Ecto neural progenitor cell (in vitro differentiated cells): ENCODE results near the gene ZNF554.

ENCODE experiments used
- DNase-seq: peaks from one replicate; pipeline ENCODE4 v3.0.0-alpha.2; 2018; ENCODE audit warnings: low spot score

ZNF554 gene

DNA sequence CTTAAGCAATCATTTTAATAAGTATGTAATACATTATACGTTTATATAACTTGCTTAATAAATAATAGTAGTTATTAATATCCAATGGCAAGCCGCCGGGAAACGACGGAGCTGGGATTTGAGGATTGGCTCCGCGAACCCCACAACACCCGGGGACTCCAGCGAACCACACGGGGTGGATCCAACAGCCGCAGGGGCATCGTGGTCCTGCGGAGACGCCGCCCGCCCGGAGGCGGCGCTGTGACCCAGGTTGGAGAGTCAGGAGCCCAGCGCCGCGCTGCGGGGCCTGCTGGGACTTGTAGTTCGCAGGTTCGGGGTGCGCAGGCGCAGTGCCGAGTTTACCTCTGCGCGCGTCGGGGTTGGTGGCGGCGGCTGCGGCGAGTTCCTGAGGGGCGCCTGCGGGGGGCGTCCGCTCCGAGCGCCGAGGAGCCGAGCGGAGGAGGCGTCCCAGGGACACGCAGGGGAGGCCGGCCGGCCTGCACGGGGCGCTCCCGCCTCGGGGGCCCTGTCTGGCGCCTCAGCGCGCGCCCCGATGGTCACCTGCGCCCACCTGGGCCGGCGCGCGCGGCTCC lies at the start of gene ZNF554:
TSS of gene ZNF554 (plus strand) at position 329 of the 572 bp plus-strand sequence. CDS start at position 533, 204 bp downstream.
- DNase-seq, result peak; percentile 99

DNA sequence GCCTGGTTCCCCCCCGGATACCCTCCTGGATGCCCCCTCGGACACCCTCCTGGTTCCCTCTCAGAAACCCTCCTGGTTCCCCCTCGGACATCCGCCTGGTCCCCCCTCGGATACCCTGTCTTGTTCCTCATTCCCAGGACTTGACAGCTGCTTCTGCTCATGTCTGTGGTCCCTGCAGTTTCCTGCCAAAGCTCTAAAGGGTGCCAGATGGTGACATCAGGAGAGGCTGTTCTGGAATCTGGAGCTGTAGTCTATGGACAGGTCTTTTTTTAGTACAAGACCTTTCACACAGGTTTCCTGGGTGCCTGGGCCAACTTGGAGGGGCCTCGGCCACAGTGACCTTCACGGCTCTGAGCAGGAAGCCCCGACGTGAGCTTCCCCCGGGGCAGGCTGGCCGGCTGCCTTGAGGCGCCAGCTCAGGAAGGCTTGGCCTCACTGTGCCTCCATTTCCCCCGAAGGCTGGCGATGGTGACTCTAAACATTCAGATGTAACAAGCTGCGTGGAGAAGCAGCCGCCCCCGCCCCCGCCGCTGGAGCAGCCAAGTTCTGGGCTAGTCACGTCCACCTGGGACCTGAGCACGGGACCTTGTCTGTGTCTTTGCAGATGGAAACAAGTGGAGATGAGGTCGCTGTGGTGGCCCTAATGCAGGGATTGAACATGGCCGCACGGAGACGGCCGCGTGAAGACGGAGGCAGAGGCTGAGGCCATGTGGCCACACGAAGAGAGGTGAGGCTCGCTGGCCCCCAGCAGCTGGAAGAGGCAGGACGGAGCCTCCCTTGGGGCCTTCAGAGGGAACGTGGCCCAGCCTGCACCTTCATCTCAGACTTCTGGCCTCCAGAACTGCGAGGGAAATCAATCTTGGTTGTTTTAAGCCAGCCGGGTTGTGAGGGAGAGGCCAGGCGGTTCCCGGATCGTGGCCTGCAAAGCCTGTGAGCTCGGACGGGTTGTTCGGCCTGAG lies 49.3 kb upstream of the ZNF554 start:
- no peak for DNase-seq

DNA sequence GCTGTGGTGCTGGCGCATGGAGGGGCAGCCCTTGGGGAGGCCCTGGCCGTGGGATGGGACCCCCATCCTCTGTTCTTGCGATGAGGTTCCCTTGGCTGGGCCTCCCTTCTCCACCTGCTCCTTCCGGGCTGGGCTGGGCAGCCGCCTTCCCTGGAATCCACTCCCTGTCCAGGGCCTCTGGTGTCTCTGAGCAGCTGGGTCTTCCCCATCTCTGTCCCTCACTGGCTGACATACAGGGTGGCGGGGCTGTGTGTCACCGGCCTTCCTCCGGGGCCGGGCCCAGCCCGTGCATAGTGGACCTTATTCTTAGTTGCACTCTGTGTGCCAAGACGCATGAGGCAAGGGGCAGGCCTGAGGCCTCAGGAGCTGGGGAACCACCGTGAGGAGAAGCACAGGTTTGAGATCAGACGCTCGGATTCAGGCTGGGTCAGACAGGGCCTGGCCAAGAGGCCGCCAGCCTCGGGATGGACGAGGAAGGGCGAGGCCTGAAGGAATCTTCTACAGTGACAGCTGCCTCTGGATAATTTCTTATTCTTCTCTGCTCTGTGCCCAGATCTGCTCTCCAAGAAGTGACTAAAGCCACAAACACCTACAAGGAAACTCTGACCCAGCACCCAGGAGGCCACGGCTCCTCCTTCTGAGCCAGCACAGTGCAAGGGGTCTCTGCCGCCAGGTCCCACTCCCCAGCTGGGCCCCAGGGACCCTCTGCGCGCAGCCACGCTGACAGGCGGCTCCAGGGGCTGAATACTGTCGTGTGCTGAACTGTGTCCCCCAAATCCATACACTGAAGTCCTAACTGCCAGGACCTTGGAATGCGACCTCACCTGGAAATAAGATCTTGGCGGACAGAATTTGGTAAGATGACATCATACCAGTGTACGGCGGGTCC lies 47.6 kb upstream of the ZNF554 start:
- DNase-seq, result no peak

DNA sequence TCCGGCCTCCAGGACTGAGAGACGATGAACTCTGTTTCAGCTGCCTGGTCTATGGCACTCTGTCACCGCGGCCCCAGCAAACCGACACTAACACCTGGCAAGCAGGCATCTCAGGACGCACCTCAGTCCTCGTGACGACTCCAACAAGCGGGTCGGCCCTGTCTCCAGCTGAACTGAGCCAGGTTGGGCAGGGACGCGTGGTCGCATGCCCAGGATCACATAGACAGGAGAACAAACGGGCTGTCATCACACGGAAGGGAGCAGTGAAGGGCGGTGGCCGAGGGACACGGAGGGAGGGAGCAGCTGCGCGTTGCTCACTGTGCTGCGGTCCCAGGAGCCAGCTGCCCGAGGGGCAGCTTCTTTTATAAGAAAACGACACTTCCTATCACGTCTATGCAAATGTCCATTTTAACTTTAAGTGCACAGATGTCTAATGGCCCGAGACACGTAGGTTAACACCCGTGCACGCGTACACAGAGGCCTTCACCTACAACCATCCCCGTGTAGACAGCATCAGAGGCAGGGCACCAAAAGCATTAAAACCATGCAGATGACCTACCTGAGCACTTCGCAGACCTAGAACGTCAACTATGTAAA lies 45.5 kb upstream of the ZNF554 start:
- DNase-seq, result no peak

DNA sequence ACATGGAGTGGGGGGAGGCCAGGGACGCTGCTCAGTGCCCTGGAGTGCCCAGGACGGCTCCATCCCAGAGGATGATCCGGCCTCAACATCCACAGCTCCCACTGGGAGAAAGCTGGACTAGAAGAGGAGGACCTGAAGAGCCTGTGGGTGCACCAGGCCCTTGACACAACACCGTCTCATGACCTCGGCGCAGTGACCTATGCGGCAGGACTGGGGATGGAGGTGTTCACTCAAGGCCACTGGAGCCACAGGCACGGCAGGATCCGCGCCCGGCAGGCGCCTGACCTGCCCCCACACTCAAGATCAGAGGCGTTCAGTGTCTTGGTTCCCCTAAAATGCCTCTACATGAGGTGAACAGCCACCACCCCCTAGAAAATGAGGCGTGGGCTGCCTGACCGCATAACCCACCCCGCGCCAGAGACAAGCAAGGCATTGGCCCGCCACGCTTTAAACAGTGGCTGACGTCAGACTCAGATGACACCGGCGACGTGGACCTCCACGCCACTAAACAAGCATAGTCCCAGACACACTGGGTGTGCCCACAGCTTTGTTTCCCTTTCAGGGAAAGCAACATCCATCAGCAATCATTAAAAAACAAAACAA lies 44.6 kb upstream of the ZNF554 start:
- DNase-seq, result no peak

DNA sequence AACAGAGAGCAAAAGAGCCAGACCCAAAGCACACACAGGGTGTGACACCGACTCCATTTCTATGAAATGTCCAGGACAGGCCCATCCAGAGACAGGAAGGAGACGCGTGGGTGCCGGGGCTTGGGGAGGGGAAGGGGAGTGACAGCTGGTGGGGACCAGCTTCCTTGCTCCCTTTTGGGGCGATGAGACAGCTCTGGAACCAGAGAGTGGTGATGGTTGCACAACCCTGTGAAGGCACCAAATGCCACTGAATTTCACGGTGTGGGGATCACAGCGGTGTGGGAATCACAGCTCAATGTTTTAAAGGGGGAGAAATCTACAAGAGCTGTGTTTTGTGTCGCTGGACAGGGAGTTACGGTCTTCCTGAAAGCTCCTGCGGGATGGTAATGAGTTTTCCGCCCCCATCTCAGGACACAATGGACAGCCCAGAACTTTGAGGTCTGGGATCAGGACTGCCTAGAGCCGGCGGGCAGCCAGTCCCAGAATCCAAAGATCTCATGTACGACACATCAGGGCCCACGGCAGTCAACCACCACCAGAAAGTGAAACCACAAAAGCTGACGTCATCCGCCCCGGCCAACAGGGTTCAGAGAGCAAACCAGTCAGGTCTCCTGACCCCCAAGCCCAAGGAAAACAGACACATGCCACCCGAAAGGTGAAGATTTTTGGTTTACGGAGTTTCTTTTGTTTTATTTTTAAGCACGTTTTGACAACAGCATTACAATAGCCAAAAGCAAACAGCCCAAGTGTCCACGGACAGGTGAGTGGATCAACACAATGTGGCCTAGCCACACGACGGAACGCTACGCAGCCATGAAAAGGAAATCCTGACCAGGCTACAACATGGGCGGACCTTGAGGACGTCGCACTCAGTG lies 43.9 kb upstream of the ZNF554 start:
- DNase-seq, result no peak

DNA sequence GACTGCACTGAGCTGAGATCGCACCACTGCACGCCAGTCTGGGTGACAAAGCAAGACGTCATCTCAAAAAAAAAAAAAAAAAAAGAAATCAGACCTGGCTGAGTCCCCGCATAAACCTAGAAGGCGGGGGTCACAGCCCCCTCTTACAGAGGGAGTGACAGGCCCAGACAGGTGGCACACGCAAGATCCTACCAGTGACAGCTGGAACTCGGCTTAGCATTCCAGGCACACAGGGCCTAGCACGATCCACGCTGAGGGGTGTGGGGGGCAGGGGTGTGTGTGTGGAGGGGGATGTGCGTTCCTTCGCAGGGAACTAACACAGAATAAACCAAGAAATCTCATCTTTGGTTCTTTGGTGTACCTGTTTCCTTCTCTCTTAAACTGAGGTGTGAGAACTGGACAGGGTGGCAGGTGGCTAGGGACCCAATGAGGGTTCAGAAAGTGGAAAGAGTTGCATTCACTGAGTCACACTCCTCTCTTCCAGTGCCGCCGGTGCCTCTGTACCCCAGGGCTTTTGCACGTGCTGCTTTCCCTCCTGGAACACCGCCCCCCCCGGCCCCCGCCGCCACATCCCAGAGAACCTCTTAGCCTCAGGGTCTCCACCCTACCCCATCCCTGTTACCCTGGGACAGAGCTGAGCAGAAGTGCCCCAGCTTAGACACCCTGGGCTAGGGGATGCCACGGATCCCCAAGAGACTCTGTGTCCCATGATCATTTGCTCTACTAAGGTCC lies 41.5 kb upstream of the ZNF554 start:
- no peak for DNase-seq

DNA sequence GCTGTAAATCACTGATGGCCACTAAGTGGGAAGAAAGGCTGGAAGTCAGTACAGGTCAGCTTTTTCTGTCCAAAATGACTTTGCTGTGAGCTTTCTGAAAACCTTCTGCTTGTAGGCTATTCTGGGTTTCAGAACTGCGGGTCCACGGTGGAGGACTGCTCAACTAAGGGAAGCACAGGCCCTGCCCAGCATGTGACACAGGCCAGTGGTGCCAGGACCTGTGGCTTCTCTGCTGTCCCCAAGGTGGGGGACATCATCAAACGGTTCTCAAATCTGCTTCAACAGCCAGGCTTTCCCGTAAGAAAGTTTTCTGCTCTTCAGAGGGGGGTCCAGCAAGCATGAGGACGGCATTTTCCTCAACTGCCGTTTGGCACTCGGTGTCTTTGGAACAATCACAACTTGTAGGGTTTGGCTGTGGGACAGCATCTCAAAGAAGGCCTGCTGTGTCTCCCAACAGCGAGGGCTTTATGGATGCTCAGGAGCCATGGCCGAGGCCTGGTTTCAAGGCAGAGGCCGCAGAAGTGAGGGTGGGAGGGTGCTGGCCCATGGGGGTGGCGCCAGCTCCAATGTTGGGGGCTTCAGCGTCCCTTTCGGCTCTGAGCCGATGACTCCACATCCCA lies 40.4 kb upstream of the ZNF554 start:
- no peak for DNase-seq

DNA sequence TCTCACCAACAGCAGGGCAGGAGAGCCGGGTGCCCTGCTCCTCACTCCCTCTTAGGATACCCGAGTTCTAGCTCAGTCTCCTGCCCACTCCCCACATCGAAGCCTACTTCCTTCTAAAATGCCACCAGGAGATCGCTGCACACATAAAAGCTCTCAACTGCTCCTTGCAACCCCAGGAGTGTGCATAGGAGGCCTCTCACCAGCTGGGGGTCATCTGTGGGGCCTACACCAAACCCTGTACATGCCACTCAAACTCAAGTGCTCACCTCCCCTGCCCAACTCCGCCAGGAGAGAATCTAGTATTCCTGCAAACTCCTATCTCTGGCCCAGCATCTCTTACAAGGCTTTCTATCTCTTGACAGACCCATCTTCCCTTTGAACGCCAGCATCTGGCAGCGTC lies 39.4 kb upstream of the ZNF554 start:
- no peak for DNase-seq

DNA sequence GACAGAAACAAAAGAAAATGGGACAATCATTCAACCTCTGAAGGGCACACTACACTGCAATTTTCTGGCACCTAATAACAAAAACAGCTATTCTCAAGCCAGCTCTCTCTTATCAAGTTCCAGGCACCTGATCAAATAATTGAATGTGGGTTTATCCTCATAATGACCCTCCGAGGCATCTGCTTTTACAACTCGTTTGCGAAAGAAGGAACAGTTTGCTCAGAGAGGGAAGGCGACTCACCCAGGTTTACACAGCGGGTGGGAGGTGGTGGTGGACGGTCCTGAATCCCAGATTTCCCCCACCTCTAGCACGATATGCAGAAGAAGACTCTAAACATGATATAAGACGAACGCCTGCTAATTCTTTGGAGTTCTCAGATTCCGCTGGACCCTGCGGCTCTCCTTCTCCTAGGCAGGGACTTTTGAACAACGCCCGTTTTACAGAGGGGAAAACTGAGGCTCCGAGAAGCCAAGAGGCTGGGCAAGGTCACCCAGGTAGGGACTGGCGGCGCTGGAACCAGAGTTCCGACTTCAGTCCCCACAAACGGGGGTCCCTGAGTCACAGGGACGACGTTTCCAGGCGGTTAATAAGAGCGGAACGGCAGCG lies 37.2 kb upstream of the ZNF554 start:
- no peak for DNase-seq

DNA sequence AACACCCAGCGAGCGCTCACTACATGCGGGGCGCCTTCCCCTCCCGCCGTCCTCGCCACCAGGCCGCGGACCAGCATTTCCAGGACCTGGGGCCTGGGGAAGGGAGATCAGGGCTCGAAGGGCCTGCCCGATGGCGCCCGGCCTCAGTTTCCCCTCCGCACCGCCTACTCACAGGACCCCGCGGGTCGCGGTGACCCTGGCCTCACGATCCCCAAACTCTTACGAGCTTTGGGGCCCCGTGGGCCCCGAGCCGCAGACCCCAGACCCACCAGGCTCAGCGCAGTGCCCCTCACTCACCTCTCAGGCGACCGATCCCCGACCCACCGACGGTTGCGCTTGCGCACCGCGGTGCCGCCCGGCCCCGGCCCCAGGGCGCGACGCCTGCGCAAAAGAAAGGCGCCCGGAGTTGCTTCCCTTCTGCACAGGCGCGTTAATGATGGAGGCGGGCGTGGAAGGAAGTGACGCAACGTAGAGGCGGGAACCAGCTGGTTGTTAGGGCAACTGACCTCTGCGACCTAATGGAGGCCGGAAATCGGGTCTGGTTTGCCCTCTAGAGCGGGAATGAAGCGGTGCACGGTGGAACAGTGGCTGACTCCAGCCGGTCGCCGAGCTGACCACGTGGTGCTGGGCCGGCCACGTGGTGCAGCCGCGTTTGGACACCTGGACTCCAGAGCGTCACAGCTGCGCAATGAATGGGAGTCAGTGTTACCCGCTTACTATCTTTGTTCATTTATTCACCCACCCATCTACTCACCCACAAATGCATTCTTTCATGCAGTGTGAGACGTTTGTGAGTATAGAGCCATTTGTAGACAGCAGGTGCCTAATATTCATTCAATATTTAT lies 36.5 kb upstream of the ZNF554 start, which contains the start of gene SGTA:
TSS of gene SGTA (minus strand) at position 338 of the 845 bp plus-strand sequence. CDS start 14,205 bp downstream, outside the sequence.
- peak; percentile 98 for DNase-seq

DNA sequence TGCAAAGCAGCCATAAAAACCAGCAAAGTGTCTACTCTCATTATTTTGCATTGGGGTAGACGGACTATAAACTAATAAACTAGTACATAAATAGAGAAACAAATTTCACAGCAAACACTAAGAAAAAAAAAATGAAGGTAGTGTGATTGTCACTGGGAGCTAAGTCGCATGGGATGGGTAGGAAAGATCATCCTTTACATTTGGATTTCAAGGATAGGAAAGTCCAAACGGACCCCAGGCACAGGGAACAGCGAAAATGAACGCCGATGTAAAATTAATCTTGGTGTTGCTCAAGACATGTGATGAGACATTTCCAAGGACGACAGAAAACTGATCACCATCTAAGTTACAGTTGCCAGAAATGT lies 35.9 kb upstream of the ZNF554 start:
- no peak for DNase-seq

DNA sequence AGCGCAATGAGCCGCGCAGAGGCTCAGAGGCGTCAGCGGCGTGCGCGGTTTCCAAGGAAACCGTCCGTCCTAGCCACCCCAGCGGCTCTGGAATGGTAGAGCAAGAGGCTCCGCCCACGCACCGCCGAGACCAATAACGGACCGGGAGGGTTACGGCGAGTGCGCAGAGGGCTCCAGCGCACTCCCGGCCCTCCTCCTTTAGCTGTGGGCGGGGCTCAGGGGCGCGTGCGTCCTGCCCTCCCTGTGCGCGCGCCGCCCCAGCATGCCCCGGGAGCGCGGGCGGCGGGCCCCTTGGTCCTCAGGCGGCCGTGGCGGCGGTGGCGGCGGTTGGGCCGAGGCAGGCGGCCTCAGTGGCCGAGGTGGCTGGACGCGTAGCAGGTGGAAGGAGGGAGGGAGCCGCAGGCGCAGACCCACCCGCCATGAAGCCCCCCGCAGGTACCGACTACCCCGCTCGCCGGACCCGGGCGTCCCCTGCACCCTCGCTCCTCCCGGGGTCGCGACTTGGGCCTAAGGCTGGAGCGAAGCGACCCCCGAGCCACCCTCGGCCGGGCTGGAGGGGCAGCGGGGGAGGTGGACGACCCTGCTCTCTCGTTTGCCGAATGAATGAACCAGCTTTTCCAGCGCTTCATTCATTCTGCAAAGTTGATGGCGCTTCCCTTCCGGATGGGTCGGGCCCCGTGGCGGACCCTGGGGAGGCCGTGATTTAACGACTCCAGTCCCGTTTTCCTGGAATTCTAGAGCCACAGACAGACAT lies 34.2 kb upstream of the ZNF554 start, which contains the start of gene THOP1:
TSS of gene THOP1 (plus strand) at position 260 of the 754 bp plus-strand sequence. CDS start at position 420, 160 bp downstream.
- DNase-seq, result peak; percentile 98

DNA sequence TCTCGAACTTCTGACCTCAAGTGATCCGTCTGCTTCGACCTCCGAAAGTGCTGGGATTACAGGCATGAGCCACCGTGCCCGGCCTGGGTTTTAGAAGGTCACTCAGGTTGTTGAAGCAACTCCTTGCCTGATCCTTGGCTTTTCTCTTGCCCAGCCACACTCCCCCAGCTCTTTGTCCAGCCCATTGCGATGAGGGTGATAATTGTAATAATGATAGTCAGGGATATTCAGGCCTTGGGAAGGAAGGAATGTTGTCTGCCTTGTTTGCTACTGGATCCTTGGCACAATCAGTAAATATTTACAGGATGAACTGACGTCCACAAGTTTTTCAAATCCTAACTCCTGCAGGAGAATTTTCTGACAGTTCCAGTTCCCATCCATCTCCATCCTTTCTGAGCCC lies 32.6 kb upstream of the ZNF554 start:
- no peak for DNase-seq

DNA sequence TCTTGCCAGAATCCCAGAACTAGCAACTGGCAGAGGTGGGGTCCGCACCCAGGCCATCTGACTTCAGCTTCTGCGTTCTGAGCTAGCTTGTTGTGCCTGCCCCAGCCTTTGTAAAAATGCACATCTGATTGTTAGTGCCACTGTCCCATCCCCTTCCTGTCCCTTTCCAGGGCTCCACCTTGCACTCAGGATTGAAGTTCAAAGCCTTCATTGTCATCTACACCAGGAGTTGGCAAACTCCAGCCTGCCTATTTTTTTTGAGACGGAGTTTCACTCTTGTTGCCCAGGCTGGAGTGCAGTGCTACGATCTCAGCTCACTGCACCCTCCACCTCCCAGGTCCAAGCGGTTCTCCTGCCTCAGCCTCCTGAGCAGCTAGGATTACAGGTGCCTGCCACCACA lies 31.4 kb upstream of the ZNF554 start:
- no peak for DNase-seq

DNA sequence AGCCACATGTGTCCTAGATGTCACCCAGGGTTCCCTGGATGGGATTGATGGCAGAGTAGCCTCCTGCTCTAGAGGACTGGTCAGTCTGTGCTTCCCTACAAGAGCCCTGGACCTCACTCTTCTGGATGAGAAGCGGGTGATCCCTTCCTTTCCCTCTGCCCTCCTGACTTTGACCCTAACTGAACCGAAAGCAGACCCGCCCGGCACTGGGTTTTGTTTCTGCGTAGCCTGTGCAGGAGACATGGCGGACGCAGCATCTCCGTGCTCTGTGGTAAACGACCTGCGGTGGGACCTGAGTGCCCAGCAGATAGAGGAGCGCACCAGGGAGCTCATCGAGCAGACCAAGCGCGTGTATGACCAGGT lies 29.5 kb upstream of the ZNF554 start:
- DNase-seq, result no peak
